ENCODE data around the gene PAQR8.

DNA sequence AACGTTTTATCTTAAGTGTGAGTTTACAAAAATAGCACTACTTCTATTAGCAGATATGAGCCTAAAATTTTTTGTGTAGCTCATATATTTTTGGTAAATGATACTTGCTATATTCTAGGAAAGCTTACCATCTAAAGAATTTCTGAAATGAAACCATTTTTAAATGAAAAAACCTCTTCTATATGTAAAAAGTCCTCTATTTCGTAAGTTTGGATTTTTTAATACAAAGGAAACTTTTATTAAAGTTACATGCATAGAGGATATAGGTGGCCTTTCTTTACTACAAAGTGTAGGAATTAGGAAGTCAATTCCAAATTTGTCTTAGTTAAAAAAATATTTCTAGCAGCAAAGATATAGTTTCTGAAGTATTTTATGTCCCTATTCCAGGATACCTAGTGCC lies 77.0 kb downstream of the PAQR8 start:
- TF ChIP-seq, protein P1, sequence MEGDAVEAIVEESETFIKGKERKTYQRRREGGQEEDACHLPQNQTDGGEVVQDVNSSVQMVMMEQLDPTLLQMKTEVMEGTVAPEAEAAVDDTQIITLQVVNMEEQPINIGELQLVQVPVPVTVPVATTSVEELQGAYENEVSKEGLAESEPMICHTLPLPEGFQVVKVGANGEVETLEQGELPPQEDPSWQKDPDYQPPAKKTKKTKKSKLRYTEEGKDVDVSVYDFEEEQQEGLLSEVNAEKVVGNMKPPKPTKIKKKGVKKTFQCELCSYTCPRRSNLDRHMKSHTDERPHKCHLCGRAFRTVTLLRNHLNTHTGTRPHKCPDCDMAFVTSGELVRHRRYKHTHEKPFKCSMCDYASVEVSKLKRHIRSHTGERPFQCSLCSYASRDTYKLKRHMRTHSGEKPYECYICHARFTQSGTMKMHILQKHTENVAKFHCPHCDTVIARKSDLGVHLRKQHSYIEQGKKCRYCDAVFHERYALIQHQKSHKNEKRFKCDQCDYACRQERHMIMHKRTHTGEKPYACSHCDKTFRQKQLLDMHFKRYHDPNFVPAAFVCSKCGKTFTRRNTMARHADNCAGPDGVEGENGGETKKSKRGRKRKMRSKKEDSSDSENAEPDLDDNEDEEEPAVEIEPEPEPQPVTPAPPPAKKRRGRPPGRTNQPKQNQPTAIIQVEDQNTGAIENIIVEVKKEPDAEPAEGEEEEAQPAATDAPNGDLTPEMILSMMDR (IDR thresholded peaks at IDR 0.05; ENCODE audit: poor library complexity, severe bottlenecking) = no peak
- no peak for TF ChIP-seq SMC3 (conservative IDR thresholded peaks at IDR 0.05; ENCODE audit: poor library complexity)
- TF ChIP-seq MXI1 (conservative IDR thresholded peaks at IDR 0.05; ENCODE audit: poor library complexity, severe bottlenecking) = no peak
- TF ChIP-seq POLR2AphosphoS5 (IDR thresholded peaks at IDR 0.05) = no peak
- TF ChIP-seq EZH2 (IDR thresholded peaks at IDR 0.05; ENCODE audit: borderline replicate concordance, insufficient read depth, low read length, poor library complexity, severe bottlenecking) = no peak
- TF ChIP-seq, protein P2, sequence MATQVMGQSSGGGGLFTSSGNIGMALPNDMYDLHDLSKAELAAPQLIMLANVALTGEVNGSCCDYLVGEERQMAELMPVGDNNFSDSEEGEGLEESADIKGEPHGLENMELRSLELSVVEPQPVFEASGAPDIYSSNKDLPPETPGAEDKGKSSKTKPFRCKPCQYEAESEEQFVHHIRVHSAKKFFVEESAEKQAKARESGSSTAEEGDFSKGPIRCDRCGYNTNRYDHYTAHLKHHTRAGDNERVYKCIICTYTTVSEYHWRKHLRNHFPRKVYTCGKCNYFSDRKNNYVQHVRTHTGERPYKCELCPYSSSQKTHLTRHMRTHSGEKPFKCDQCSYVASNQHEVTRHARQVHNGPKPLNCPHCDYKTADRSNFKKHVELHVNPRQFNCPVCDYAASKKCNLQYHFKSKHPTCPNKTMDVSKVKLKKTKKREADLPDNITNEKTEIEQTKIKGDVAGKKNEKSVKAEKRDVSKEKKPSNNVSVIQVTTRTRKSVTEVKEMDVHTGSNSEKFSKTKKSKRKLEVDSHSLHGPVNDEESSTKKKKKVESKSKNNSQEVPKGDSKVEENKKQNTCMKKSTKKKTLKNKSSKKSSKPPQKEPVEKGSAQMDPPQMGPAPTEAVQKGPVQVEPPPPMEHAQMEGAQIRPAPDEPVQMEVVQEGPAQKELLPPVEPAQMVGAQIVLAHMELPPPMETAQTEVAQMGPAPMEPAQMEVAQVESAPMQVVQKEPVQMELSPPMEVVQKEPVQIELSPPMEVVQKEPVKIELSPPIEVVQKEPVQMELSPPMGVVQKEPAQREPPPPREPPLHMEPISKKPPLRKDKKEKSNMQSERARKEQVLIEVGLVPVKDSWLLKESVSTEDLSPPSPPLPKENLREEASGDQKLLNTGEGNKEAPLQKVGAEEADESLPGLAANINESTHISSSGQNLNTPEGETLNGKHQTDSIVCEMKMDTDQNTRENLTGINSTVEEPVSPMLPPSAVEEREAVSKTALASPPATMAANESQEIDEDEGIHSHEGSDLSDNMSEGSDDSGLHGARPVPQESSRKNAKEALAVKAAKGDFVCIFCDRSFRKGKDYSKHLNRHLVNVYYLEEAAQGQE (IDR thresholded peaks at IDR 0.05; ENCODE audit: borderline replicate concordance) = no peak
- TF ChIP-seq TAF1 (IDR thresholded peaks at IDR 0.05; ENCODE audit: low read depth) = no peak
- TF ChIP-seq EP300 (conservative IDR thresholded peaks at IDR 0.05; ENCODE audit: poor library complexity, severe bottlenecking) = no peak
